ENCODE data around the gene KCTD10. TPM values are rescaled to one million over a fixed set of nuclear protein-coding genes. Genes with fewer than 3 reads are reported as not detected.

The KCTD10 gene
- total and polyA plus RNA-seq, 2 of the 13 experiments (the other 11 are each of a cell fraction or from before 2014, with no cell fraction given): 6.9 to 25.4 TPM

- TF ChIP-seq, protein P1, sequence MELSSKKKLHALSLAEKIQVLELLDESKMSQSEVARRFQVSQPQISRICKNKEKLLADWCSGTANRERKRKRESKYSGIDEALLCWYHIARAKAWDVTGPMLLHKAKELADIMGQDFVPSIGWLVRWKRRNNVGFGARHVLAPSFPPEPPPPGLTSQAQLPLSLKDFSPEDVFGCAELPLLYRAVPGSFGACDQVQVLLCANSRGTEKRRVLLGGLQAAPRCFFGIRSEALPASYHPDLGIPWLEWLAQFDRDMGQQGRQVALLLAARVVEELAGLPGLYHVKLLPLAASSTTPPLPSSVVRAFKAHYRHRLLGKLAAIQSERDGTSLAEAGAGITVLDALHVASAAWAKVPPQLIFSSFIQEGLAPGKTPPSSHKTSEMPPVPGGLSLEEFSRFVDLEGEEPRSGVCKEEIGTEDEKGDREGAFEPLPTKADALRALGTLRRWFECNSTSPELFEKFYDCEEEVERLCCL (CRISPR knock-in tag; IDR thresholded peaks at IDR 0.05; ENCODE audit: borderline replicate concordance): peak; percentile 60; the same call in 1 of the 2 replicates
- TF ChIP-seq ZBTB34 (CRISPR knock-in tag; IDR thresholded peaks at IDR 0.05): peak; percentile 47; the same call in 1 of the 2 replicates
- TF ChIP-seq SIN3B (IDR thresholded peaks at IDR 0.05; ENCODE audit: low read length): peak; percentile 97
- peak; percentile 90 for TF ChIP-seq ZNF574 (CRISPR knock-in tag; IDR thresholded peaks at IDR 0.05)
- TF ChIP-seq ZNF274 (CRISPR knock-in tag; IDR thresholded peaks at IDR 0.05): peak; percentile 60; the same call in 1 of the 2 replicates
- no peak for TF ChIP-seq MTF1 (CRISPR knock-in tag; IDR thresholded peaks at IDR 0.05)
- TF ChIP-seq POGK (CRISPR knock-in tag; conservative IDR thresholded peaks at IDR 0.05): peak; percentile 78
- TF ChIP-seq ATF1 (CRISPR knock-in tag; IDR thresholded peaks at IDR 0.05): peak; percentile 74
- TF ChIP-seq ZNF33A (CRISPR knock-in tag; IDR thresholded peaks at IDR 0.05; ENCODE audit: borderline replicate concordance): 0 out of 2 replicates have a peak, but pooled peaks have one; percentile 69
- TF ChIP-seq, protein P2, sequence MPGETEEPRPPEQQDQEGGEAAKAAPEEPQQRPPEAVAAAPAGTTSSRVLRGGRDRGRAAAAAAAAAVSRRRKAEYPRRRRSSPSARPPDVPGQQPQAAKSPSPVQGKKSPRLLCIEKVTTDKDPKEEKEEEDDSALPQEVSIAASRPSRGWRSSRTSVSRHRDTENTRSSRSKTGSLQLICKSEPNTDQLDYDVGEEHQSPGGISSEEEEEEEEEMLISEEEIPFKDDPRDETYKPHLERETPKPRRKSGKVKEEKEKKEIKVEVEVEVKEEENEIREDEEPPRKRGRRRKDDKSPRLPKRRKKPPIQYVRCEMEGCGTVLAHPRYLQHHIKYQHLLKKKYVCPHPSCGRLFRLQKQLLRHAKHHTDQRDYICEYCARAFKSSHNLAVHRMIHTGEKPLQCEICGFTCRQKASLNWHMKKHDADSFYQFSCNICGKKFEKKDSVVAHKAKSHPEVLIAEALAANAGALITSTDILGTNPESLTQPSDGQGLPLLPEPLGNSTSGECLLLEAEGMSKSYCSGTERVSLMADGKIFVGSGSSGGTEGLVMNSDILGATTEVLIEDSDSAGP (CRISPR knock-in tag; IDR thresholded peaks at IDR 0.05; ENCODE audit: borderline replicate concordance): peak; percentile 81; the same call in 1 of the 2 replicates
- TF ChIP-seq FLYWCH1 (CRISPR knock-in tag; IDR thresholded peaks at IDR 0.05): 0 out of 2 replicates have a peak, but pooled peaks have one; percentile 36
- peak; percentile 89 for TF ChIP-seq NR2C2 (CRISPR knock-in tag; IDR thresholded peaks at IDR 0.05; ENCODE audit: borderline replicate concordance)
- TF ChIP-seq ZNF558 (CRISPR knock-in tag; IDR thresholded peaks at IDR 0.05; ENCODE audit: borderline replicate concordance): peak; percentile 68; the same call in 1 of the 2 replicates
- peak; percentile 77; the same call in 1 of the 2 replicates for TF ChIP-seq ZSCAN31 (CRISPR knock-in tag; IDR thresholded peaks at IDR 0.05; ENCODE audit: low read depth)
- peak; percentile 76 for TF ChIP-seq ZBTB7B (CRISPR knock-in tag; IDR thresholded peaks at IDR 0.05)
- TF ChIP-seq ZNF343 (CRISPR knock-in tag; IDR thresholded peaks at IDR 0.05): peak; percentile 72; the same call in 1 of the 2 replicates
- TF ChIP-seq MEIS2 (CRISPR knock-in tag; IDR thresholded peaks at IDR 0.05): no peak
- peak; percentile 78 for TF ChIP-seq U2AF1 (optimal IDR thresholded peaks at IDR 0.05; ENCODE audit: low read depth, low read length)
These were observed at the start of gene KCTD10, which contains the start of gene UBE3B (continued) for GRCh38 chr12:109477185-109477962.

Measured in HepG2 (cell line).